ENCODE measurements around the gene NPPC.
"Not testable (repeated sequence)": the region's sequence is repeated elsewhere in the genome, so short reads cannot be mapped to it uniquely, and the experiment has no call there.

The NPPC gene

GRCh38 chr2:231886071-231886681 is 40.0 kb downstream of the NPPC start:
- DNase-seq (ENCODE audit: low spot score) = no peak

- DNase-seq (ENCODE audit: low spot score) = no peak
These were observed 41.6 kb downstream of the NPPC start for GRCh38 chr2:231884438-231885140.

DNA sequence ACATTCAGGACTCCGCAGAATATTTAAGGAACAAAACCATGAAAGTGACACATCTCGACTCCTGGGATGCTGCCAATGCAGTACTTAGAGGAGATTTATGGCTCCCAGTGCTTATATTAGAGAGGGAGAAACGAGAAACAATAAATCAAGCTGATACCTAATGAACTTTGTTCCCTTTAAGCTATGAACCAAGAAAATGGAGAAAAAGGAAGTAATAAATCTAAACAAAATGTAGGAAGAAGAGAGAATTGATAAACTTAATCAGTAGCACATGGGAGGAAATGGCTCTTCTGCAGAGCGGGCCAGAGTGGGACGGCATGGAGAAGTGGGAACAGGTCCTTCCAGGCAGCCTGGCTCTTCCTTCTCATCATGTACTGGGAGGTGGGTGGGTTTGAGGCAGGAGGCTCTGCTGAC is 42.7 kb downstream of the NPPC start:
- DNase-seq (ENCODE audit: low spot score) = no peak

DNA sequence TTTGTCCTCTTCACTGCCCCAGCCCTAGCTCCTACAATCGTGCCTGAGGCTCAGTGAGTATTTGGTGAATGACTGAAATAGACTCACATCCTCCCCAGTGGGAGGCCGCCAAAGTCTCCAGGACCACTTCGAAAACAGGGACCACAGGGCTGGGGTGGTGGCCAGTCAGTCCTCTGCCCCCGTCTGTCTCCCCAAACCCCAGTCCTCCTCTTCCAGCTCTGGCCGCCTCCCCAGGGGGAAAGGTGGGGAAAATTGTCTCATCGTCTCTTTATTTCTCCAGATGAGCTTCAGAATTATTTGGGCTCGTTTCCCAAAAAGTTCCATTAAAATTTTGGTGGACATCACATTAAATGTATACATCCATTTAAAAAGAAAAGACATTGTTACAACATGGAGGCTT is 43.5 kb downstream of the NPPC start:
- no peak for DNase-seq (ENCODE audit: low spot score)

DNA sequence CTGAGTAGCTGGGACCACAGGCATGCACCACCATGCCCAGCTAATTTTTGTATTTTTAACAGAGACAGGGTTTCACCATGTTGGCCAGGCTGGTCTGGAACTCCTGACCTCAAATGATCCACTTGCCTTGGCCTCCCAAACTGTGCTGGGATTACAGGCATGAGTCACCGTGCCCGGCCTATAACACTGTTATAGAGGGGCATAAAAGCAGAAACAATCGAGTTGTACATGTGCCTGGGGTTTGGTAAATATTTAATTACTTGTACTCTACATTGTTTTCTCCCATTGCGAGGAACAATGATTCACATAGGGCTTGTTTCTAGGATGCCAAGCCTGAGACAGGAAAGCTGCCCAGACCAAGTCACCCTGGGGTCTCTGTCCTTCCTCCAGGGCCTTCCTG is 45.8 kb downstream of the NPPC start:
- not testable (repeated sequence) for DNase-seq (ENCODE audit: low spot score)

DNA sequence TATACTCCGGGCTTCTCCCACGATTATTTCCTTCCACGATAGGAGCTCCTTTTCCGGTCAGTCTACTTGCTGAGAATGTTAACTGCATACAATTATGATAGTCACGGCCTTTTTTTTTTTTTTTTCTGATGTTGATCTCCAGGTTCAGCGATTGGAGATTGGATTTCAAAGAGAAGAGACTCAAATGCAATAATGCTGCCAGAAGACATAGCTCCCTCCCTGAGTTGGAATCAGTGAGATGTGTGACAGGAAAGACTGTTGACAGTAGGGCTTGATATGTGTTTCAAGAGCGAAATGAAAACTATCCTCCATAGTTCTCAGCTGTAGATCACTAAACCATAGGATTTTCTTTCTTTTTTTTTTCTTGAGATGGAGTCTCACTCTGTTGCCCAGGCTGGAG is 47.0 kb downstream of the NPPC start:
- no peak for DNase-seq (ENCODE audit: low spot score)

- DNase-seq (ENCODE audit: low spot score) = no peak
These were observed 48.4 kb downstream of the NPPC start for GRCh38 chr2:231877533-231878456.

GRCh38 chr2:231874944-231875343 is 51.3 kb downstream of the NPPC start:
- DNase-seq (ENCODE audit: low spot score) = no peak

All from CD4-positive, alpha-beta T cell treated with Interleukin-2 at 100 ng/mL for 4 hours (primary cell).